HG02642 (cell line): ENCODE results near the gene ARHGAP33.

Experiments used
- ATAC-seq: cut with Tn5 transposase; IDR thresholded peaks from one replicate; pipeline ENCODE4 v1.9.1; 2021; ENCODE audit warnings: mild to moderate bottlenecking; ENCODE audit not compliant: unreplicated experiment, poor library complexity

The ARHGAP33 gene, protein sequence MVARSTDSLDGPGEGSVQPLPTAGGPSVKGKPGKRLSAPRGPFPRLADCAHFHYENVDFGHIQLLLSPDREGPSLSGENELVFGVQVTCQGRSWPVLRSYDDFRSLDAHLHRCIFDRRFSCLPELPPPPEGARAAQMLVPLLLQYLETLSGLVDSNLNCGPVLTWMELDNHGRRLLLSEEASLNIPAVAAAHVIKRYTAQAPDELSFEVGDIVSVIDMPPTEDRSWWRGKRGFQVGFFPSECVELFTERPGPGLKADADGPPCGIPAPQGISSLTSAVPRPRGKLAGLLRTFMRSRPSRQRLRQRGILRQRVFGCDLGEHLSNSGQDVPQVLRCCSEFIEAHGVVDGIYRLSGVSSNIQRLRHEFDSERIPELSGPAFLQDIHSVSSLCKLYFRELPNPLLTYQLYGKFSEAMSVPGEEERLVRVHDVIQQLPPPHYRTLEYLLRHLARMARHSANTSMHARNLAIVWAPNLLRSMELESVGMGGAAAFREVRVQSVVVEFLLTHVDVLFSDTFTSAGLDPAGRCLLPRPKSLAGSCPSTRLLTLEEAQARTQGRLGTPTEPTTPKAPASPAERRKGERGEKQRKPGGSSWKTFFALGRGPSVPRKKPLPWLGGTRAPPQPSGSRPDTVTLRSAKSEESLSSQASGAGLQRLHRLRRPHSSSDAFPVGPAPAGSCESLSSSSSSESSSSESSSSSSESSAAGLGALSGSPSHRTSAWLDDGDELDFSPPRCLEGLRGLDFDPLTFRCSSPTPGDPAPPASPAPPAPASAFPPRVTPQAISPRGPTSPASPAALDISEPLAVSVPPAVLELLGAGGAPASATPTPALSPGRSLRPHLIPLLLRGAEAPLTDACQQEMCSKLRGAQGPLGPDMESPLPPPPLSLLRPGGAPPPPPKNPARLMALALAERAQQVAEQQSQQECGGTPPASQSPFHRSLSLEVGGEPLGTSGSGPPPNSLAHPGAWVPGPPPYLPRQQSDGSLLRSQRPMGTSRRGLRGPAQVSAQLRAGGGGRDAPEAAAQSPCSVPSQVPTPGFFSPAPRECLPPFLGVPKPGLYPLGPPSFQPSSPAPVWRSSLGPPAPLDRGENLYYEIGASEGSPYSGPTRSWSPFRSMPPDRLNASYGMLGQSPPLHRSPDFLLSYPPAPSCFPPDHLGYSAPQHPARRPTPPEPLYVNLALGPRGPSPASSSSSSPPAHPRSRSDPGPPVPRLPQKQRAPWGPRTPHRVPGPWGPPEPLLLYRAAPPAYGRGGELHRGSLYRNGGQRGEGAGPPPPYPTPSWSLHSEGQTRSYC

DNA sequence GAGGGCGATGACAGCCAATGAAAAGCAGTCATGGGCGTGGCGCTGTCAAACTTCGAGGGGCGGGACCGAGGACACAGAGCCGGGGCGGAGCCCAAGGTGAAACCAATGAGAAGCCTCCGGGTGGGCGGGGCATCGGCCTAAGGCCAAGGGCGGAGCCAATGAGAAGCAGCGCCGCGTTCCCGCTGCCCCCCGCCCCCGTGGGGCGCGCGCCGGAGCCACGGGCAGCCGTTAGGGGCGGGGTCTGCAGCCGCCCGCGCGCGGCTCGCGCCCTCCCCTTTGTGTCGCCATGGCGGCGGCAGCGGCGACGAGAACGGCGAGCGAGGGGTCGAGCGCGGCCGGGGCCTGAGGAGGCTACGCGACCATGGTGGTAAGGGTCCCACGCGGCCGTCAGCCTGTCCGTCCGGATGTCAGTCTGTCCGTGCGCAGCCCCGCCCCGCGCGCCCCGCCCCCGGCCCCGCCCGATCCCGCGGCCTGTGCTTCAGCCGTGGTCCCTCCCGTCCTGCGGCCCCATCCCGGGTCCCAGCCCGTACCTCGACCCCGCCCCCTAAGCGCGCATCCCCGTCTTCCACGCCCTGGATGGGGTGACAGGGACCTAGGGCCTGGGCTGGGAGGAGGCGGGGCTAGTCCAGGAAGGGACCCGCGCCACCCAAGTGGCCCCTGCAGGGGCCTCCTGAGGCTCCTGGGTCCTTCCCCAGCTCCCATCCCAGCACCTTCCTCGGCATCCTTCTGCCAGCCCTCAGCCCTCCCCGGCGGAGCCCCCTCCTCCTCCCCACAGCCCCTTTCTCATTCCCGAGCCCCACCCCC lies at the start of gene ARHGAP33:
TSS of gene ARHGAP33 (plus strand) at position 267 of the 804 bp plus-strand sequence. CDS start at position 362, 95 bp downstream.
- peak; percentile 92 for ATAC-seq

DNA sequence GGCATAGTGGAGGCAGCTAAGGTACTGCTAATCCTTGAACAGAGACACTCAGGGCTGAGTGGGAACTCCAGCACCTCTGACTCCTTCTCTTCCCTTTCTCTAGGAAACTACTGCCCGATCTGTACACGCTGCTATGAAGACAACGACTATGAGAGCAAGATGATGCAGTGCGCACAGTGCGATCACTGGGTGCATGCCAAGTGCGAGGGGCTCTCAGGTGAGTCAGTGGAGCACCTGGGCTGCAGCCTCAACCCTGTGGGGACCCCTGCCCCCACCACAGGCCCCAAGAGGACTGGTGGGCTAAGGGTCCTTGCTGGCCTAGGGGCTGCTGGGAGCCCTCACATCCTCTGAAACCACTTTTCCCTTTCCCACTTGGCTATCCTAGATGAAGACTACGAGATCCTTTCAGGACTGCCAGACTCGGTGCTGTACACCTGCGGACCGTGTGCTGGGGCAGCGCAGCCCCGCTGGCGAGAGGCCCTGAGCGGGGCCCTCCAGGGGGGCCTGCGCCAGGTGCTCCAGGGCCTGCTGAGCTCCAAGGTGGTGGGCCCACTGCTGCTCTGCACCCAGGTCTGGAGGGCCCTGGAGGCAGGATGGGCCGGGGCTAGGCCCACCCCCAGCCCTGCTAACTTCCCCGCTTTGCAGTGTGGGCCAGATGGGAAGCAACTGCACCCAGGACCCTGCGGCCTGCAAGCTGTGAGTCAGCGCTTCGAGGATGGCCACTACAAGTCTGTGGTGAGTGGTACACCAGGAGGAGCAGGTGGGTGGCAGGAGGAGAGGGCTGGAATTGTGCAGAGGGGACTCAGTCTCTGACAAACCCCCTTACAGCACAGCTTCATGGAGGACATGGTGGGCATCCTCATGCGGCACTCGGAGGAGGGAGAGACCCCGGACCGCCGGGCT lies 48.1 kb upstream of the ARHGAP33 start:
- no peak for ATAC-seq

DNA sequence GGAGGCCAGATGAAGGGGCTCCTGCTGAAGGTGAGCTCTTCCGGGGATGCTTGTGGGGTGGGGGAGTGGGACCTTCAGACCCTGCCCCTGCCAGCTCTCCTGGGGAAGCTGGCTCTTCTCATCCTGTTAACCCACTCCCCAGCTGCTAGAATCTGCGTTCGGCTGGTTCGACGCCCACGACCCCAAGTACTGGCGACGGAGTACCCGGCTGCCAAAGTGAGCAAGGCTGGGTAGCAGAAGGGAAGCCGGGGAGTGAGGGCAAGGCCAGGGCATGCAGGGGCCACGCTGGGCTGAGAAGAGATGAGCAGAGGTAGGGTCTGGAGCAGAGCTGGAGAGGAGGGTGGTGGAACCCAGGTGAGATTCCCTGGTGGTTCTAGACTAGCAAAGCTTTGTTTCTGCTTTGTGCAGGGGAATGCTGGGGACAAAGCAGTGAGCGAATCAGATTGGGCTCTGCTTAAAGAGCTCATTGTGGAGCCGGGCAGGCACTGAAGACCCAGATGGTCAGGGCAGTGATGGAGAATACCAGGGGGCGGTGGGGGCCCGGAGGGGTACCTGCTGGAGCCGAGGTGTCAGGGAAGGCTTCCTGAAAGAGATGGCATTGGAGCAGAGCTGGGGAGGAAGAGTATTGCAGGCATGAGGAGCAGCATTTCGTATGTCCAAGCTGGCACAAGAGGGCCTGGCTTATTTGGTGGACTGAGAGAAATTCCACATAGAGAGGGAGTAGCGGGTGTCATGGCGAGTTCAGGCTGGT lies 47.2 kb upstream of the ARHGAP33 start:
- no peak for ATAC-seq

DNA sequence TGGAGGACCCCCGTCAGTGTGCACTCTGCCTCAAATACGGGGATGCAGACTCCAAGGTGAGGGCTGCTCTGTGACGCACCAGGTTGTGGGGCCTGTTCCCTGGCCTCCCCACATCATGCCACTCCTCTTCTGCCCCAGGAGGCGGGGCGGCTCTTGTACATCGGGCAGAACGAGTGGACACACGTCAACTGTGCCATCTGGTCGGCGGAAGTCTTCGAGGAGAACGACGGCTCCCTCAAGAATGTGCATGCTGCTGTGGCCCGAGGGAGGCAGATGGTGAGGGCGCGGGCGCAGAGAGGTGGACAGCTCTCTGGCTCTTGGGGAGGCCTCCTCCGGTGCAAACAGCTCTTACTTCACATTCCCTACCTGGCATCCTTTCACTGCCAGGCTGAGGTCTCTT lies 46.3 kb upstream of the ARHGAP33 start:
- no peak for ATAC-seq

DNA sequence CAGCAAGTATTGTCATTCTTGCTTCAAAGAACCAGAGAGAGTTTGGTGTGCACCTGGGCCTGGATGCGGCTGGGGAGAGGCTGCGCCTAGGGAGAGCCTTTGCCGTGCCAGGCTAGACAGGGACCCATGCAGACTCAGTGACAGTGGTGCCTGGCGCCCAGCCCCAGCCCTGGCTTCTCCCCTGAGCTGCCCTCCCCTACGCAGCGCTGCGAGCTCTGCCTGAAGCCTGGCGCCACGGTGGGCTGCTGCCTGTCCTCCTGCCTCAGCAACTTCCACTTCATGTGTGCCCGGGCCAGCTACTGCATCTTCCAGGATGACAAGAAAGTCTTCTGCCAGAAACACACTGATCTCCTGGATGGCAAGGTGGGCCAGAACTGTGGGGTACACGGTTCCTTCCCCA lies 45.6 kb upstream of the ARHGAP33 start:
- ATAC-seq = no peak

DNA sequence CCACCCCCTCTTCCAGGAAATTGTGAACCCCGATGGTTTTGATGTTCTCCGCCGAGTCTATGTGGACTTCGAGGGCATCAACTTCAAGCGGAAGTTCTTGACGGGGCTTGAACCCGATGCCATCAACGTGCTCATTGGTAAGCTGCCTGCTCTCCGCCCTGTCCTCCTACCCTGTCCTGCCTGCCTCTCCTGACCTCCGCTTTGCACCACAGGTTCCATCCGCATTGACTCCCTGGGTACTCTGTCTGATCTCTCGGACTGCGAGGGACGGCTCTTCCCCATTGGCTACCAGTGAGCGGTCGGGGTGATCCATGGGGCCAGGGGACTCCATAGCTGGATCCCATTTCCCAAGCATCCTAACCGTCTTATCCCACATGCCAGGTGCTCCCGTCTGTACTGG lies 45.0 kb upstream of the ARHGAP33 start:
- no peak for ATAC-seq

DNA sequence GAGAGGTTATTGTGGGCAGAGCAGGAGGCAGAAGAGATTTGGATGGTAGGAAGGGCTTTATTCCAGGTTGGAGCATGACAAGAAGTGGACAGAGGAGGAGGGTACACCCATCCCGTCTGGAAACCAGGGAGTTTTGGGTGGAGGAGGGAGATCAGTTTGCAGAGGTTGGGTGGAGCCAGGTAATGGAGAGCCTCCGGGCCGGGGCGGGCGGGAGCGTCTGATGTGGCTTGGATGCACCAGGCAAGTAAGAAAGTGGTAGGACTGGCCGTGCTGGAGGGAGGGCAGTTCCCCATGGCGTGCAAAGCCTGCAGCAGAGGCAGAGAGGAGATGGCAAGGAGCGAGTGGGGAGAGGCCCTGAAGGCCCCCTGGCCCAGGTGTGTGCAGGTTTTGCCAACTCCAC lies 44.0 kb upstream of the ARHGAP33 start:
- ATAC-seq = no peak

DNA sequence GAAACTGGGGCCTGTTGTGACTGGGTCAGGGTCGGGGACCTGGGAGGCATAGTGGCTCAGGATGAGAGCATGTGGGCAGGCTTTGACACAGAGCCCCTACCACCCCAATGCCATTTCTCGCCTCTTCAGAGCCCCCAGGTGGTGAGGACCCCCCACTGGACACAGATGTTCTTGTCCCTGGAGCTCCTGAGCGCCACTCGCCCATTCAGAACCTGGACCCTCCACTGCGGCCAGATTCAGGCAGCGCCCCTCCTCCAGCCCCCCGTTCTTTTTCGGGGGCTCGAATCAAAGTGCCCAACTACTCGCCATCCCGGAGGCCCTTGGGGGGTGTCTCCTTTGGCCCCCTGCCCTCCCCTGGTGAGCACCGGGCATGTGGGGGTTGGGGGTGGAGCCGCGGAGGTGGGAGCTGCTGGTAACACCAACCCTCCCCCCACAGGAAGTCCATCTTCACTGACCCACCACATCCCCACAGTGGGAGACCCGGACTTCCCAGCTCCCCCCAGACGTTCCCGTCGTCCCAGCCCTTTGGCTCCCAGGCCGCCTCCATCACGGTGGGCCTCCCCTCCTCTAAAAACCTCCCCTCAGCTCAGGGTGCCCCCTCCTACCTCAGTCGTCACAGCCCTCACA lies 43.5 kb upstream of the ARHGAP33 start:
- ATAC-seq = no peak

DNA sequence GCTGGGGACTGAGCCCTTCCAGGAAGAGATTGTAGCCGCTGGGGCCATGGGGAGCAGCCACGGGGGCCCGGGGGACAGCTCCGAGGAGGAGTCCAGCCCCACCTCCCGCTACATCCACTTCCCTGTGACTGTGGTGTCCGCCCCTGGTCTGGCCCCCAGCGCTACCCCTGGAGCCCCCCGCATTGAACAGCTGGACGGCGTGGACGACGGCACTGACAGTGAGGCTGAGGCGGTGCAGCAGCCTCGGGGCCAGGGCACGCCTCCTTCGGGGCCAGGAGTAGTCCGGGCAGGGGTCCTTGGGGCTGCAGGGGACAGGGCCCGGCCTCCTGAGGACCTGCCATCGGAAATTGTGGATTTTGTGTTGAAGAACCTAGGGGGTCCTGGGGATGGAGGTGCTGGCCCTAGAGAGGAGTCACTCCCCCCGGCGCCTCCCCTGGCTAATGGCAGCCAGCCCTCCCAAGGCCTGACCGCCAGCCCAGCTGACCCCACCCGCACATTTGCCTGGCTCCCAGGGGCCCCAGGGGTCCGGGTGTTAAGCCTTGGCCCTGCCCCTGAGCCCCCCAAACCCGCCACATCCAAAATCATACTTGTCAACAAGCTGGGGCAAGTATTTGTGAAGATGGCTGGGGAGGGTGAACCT lies 42.7 kb upstream of the ARHGAP33 start:
- no peak for ATAC-seq

DNA sequence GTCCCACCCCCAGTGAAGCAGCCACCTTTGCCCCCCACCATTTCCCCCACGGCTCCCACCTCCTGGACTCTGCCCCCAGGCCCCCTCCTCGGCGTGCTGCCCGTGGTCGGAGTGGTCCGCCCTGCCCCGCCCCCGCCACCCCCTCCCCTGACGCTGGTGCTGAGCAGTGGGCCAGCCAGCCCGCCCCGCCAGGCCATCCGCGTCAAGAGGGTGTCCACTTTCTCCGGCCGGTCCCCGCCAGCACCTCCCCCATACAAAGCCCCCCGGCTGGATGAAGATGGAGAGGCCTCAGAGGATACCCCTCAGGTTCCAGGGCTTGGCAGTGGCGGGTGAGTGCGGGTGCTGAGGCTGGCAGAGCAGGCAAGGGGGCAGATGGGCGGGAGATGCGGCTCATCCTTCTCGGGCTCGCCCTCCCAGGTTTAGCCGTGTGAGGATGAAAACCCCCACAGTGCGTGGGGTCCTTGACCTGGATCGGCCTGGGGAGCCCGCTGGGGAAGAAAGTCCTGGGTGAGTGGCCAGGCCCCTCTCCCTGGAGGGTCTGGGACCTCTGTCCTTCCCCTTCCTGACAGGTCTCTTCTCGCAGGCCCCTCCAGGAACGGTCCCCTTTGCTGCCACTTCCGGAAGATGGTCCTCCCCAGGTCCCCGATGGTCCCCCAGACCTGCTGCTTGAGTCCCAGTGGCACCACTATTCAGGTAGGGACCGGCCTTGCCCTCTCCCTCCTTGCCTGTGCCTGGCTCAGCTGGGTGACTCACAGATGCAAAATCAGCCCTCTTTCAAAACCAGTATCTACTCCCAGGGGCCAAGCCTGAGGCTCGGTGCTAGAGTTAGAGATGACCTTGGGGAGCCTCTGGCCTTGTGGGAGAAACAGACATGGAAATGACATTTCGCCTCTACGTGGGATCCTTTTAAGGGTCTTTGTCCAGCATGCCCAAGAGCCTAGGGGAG lies 41.9 kb upstream of the ARHGAP33 start:
- ATAC-seq = no peak

DNA sequence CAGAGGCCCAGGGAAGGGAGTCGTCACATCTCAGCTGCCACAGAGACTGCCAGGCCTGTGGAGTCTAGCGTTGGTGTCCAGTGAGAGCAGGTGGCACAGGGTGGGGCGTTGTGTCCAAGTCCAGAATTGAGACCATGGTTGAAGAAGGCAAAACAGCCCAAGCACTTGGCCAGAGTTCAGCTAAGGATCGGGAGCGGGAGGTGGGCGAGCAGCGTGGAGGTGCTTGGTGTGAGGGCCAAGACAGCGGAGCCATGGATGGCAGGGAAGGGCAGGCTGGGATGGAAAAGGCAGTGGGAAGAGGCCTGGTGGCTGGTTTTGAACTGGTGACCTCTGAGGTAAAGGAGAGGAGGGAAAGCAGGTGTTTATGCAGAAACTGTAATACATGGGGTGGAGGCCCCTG lies 41.1 kb upstream of the ARHGAP33 start:
- no peak for ATAC-seq

DNA sequence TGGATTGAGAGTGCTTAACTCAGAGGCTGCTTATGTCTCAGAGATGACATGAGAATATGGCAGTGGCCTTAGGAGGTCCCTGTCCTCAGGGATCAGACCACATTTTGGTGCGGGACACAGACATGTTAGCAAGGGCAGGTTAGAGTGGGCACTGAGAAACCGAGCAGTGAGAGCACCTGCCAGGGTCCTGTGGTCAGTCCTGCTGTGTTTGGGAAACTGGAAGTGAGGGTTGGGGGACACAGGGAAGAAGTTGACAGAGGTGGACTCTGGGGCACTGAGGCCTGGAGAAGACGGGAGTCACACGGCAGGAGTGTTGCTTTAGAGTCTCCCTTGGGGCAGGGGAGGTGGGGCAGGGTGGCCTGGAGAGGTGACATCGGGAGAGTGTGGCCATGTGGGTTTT lies 40.5 kb upstream of the ARHGAP33 start:
- no peak for ATAC-seq

DNA sequence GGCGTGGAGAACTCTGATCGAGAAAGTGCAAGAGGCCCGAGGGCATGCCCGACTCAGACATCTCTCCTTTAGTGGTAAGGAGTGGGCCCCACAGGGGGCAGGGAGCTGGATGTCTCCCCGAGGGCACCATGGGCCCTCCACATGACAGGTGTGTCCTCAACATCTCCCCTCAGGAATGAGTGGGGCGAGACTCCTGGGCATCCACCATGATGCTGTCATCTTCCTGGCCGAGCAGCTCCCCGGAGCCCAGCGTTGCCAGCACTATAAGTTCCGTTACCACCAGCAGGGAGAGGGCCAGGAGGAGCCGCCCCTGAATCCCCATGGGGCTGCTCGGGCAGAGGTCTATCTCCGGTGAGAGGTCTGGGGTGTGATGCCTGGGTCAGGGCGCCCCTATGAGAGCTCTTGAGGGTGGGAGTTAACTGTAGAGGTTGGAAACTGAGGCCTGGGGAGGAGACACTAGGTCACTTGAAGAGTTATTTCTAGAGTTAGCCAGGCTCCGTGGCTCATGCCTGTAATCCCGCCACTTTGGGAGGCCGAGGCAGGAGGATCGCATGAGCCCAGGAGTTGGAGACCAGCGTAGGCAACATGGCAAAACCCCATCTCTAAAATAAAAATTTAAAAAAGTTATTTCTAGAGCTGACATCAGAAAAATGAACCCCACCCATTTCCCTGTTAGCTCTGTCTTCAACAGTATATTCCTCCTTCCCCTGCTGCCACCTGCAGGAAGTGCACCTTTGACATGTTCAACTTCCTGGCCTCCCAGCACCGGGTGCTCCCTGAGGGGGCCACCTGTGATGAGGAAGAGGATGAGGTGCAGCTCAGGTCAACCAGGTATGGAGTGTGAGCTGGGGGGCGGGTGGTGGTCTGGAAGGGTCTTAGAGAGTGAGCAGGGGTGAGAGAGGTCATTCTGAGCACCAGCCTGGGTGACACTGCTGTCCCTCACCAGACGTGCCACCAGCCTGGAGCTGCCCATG lies 38.2 kb upstream of the ARHGAP33 start:
- no peak for ATAC-seq

DNA sequence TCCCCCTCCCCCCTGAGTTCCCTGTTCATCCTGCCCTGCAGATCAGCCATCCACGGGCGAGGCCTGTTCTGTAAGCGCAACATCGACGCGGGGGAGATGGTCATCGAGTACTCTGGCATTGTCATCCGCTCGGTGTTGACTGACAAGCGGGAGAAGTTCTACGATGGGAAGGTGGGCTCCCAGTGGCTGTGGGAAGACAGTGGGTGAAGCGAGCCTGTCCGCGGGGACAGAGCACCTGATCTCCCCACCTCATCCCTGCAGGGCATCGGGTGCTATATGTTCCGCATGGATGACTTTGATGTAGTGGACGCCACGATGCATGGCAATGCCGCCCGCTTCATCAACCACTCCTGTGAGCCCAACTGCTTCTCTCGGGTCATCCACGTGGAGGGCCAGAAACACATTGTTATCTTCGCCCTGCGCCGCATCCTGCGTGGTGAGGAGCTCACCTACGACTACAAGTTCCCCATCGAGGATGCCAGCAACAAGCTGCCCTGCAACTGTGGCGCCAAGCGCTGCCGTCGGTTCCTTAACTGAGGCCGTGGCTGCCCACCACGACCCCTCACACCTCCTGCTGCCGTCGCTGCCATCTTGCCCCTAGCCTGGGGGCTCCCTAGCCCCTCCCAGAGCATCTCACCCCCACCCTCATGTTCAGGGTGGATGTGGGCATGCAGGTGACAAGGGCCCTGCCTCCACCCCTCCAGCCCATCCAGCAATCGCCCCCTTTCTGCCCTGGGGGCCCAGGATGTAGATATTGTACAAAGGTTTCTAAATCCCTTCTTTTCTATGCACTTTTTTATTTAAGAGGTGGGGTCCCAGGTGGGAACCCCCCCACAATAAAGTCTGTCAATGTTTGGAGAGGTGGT lies 37.1 kb upstream of the ARHGAP33 start:
- ATAC-seq = no peak
